SK-N-SH treated with all-trans-retinoic acid at 6 μM for 48 hours (cell line): ENCODE data around the gene FEN1.

Experiments used
- ATAC-seq: fragments of 200-7000 bp; cut with Tn5 transposase; 3 replicates; pipeline ENCODE4 v1.9.1; 2020; ENCODE audit warnings: mild to moderate bottlenecking, moderate library complexity
- ARNTL ChIP-seq: fragments of 450-650 bp; formaldehyde crosslinking; IDR thresholded peaks from 2 replicates; pipeline ENCODE4 v1.5.0; 2020; ENCODE audit warnings: low read depth, mild to moderate bottlenecking, moderate library complexity, borderline replicate concordance
- BACH2 ChIP-seq: fragments of 250-450 bp; sonication (Bioruptor Pico); IDR thresholded peaks from 2 replicates; pipeline ENCODE4 v1.9.0; 2021; ENCODE audit warnings: mild to moderate bottlenecking, borderline replicate concordance
- CREB5 ChIP-seq: fragments of 250-450 bp; sonication (Bioruptor Pico); IDR thresholded peaks from 2 replicates; pipeline ENCODE4 v1.5.1; 2020; ENCODE audit warnings: low read depth, mild to moderate bottlenecking, moderate library complexity
- CSDC2 ChIP-seq: fragments of 250-450 bp; sonication (Bioruptor Pico); IDR thresholded peaks from 2 replicates; pipeline ENCODE4 v1.5.0; 2020; ENCODE audit warnings: mild to moderate bottlenecking, moderate library complexity
- CSRNP3 ChIP-seq: fragments of 250-450 bp; sonication (Bioruptor Pico); IDR thresholded peaks from 2 replicates; pipeline ENCODE4 v1.5.1; 2021; ENCODE audit warnings: mild to moderate bottlenecking, moderate library complexity
- ESRRG ChIP-seq: fragments of 250-450 bp; sonication (Bioruptor Pico); IDR thresholded peaks from 2 replicates; pipeline ENCODE4 v1.6.1; 2021; ENCODE audit warnings: mild to moderate bottlenecking
- GLIS3 ChIP-seq: fragments of 250-450 bp; sonication (Bioruptor Pico); IDR thresholded peaks from 2 replicates; pipeline ENCODE4 v1.5.0; 2020; ENCODE audit warnings: mild to moderate bottlenecking, moderate library complexity
- ISL1 ChIP-seq: fragments of 250-450 bp; sonication (Bioruptor Pico); IDR thresholded peaks from 2 replicates; pipeline ENCODE4 v2.1.2; 2022; ENCODE audit warnings: mild to moderate bottlenecking, moderate library complexity
- OSR1 ChIP-seq: fragments of 250-450 bp; sonication (Bioruptor Pico); IDR thresholded peaks from 2 replicates; pipeline ENCODE4 v1.8.0; 2022; ENCODE audit warnings: moderate library complexity, mild to moderate bottlenecking, inconsistent platforms
- POU6F1 ChIP-seq: fragments of 250-450 bp; sonication (Bioruptor Pico); IDR thresholded peaks from 2 replicates; pipeline ENCODE4 v1.8.0; 2021; ENCODE audit warnings: low read depth, mild to moderate bottlenecking, moderate library complexity, borderline replicate concordance
- PPARA ChIP-seq: fragments of 250-450 bp; sonication (Bioruptor Pico); IDR thresholded peaks from 2 replicates; pipeline ENCODE4 v1.5.0; 2020; ENCODE audit warnings: mild to moderate bottlenecking, borderline replicate concordance
- SNAI2 ChIP-seq: fragments of 250-450 bp; sonication (Bioruptor Pico); IDR thresholded peaks from 2 replicates; pipeline ENCODE4 v1.5.0; 2020; ENCODE audit warnings: mild to moderate bottlenecking, moderate library complexity
- TCF4 ChIP-seq: fragments of 250-450 bp; sonication (Bioruptor Pico); IDR thresholded peaks from 2 replicates; pipeline ENCODE4 v1.8.0; 2021; ENCODE audit warnings: mild to moderate bottlenecking, moderate library complexity, borderline replicate concordance
- TOX ChIP-seq: fragments of 250-450 bp; sonication (Bioruptor Pico); IDR thresholded peaks from 2 replicates; pipeline ENCODE4 v1.8.0; 2021; ENCODE audit warnings: mild to moderate bottlenecking, moderate library complexity, borderline replicate concordance
- ZC3H10 ChIP-seq: fragments of 250-450 bp; sonication (Bioruptor Pico); IDR thresholded peaks from 2 replicates; pipeline ENCODE4 v1.5.1; 2021; ENCODE audit warnings: mild to moderate bottlenecking, moderate library complexity
- ZFP3 ChIP-seq: fragments of 250-450 bp; sonication (Bioruptor Pico); IDR thresholded peaks from 2 replicates; pipeline ENCODE4 v1.5.0; 2020; ENCODE audit warnings: mild to moderate bottlenecking, moderate library complexity
- ZFP30 ChIP-seq: fragments of 450-650 bp; formaldehyde crosslinking; IDR thresholded peaks from 2 replicates; pipeline ENCODE4 v1.5.0; 2022; ENCODE audit warnings: mild to moderate bottlenecking, moderate library complexity
- ZNF565 ChIP-seq: fragments of 450-650 bp; formaldehyde crosslinking; conservative IDR thresholded peaks from 2 replicates; pipeline ENCODE4 v1.5.0; 2020; ENCODE audit warnings: low read depth, mild to moderate bottlenecking, moderate library complexity
- ZNF70 ChIP-seq: fragments of 450-650 bp; formaldehyde crosslinking; IDR thresholded peaks from 2 replicates; pipeline ENCODE4 v1.5.0; 2020; ENCODE audit warnings: mild to moderate bottlenecking, moderate library complexity
- ZNF8 ChIP-seq: fragments of 450-650 bp; formaldehyde crosslinking; IDR thresholded peaks from 2 replicates; pipeline ENCODE4 v1.5.0; 2020; ENCODE audit warnings: mild to moderate bottlenecking, moderate library complexity
- TF ChIP-seq, protein P1 (sequence below): fragments of 250-450 bp; sonication (Bioruptor Pico); IDR thresholded peaks from 2 replicates; pipeline ENCODE4 v1.8.0; 2020; ENCODE audit warnings: mild to moderate bottlenecking, moderate library complexity, borderline replicate concordance
- TF ChIP-seq, protein P2 (sequence below): fragments of 250-450 bp; sonication (Bioruptor Pico); IDR thresholded peaks from 2 replicates; pipeline ENCODE4 v1.5.0; 2020; ENCODE audit warnings: mild to moderate bottlenecking, moderate library complexity

FEN1 gene

GRCh38 chr11:61782841-61783240, 9.9 kb upstream of the FEN1 start (continued):
- TF ChIP-seq ZNF565 (CRISPR knock-in tag) (no peak), ZFP3 (CRISPR knock-in tag) (no peak)
- TF ChIP-seq, all 23 proteins: peak for 0

DNA sequence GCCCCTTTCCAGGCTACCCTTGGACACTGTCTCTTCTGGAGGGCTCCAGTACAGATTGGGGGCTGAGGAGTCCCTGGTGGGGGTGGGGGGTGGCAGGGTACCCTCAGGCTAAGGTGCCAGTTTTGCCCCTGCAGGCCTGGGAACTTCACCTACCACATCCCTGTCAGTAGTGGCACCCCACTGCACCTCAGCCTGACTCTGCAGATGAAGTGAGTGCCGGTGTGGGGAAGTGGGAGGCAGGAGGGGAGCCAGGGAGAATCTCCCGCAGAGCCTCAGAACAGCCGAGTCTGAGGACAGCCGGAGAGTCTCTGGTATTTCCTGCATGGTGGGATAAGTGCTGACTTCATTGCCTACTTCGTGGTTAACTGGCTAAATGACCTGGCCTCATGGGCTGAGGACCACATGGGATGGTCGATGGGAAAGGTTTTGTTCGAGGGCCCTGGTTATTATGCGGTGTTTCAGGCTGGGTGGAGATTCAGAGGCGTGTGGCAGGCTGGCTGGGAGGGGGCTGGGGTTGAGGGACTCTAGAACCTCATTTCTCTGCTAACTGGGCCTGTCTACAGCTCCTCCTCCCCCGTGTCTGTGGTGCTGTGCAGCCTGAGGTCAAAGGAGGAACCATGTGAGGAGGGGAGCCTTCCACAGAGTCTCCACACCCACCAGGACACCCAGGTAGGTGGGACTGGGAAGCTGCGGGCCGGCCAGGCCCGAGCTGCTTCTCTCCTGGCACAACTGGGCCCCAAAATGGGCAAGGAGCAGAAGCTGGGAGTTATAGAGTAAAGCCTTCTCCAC, 8.8 kb upstream of the FEN1 start:
- TF ChIP-seq ZC3H10 (CRISPR knock-in tag) (no peak), ISL1 (CRISPR knock-in tag) (no peak), TOX (no peak), TCF4 (CRISPR knock-in tag) (no peak)
- TF ChIP-seq, all 23 proteins: peak for 0
- no peak for ATAC-seq

DNA sequence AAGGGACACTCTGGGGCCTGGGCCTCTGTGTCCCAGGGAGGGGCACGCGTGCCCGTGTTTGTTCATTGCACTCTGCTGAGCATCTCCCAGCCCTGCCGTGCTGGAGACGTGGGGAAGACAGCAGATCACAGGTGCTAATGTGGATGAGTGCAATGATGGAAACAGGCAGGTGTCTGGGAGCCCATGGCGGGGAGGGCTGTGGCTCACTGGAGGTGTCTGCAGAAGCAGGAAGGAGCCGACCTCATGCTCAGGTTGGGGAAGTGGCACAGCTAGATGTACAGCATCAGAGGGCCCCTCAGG, 8.3 kb upstream of the FEN1 start:
- TF ChIP-seq CREB5 (CRISPR knock-in tag) (no peak), ESRRG (no peak), ISL1 (CRISPR knock-in tag) (no peak), ZNF70 (CRISPR knock-in tag) (no peak), BACH2 (CRISPR knock-in tag) (no peak), ZNF565 (CRISPR knock-in tag) (no peak), PPARA (CRISPR knock-in tag) (no peak), TCF4 (CRISPR knock-in tag) (no peak)
- TF ChIP-seq, protein P1, sequence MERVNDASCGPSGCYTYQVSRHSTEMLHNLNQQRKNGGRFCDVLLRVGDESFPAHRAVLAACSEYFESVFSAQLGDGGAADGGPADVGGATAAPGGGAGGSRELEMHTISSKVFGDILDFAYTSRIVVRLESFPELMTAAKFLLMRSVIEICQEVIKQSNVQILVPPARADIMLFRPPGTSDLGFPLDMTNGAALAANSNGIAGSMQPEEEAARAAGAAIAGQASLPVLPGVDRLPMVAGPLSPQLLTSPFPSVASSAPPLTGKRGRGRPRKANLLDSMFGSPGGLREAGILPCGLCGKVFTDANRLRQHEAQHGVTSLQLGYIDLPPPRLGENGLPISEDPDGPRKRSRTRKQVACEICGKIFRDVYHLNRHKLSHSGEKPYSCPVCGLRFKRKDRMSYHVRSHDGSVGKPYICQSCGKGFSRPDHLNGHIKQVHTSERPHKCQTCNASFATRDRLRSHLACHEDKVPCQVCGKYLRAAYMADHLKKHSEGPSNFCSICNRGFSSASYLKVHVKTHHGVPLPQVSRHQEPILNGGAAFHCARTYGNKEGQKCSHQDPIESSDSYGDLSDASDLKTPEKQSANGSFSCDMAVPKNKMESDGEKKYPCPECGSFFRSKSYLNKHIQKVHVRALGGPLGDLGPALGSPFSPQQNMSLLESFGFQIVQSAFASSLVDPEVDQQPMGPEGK: no peak
- TF ChIP-seq, all 23 proteins: peak for 0

GRCh38 chr11:61785837-61786402, 6.8 kb upstream of the FEN1 start:
- ATAC-seq: no peak
- TF ChIP-seq CREB5 (CRISPR knock-in tag): no peak
- TF ChIP-seq, all 23 proteins: peak for 0

More for the DNA sequence above, 8.3 kb upstream of the FEN1 start:
- no peak for ATAC-seq

GRCh38 chr11:61787928-61788491, 4.7 kb upstream of the FEN1 start:
- TF ChIP-seq TOX (no peak), ZNF565 (CRISPR knock-in tag) (no peak), TCF4 (CRISPR knock-in tag) (no peak), POU6F1 (CRISPR knock-in tag) (no peak), CSDC2 (CRISPR knock-in tag) (no peak), CSRNP3 (CRISPR knock-in tag) (no peak), GLIS3 (CRISPR knock-in tag) (no peak), ISL1 (CRISPR knock-in tag) (no peak), ZNF8 (CRISPR knock-in tag) (no peak), SNAI2 (no peak), ZFP30 (no peak), PPARA (CRISPR knock-in tag) (no peak), ZFP3 (CRISPR knock-in tag) (no peak), OSR1 (CRISPR knock-in tag) (no peak), ARNTL (CRISPR knock-in tag) (no peak)
- TF ChIP-seq, protein P2, sequence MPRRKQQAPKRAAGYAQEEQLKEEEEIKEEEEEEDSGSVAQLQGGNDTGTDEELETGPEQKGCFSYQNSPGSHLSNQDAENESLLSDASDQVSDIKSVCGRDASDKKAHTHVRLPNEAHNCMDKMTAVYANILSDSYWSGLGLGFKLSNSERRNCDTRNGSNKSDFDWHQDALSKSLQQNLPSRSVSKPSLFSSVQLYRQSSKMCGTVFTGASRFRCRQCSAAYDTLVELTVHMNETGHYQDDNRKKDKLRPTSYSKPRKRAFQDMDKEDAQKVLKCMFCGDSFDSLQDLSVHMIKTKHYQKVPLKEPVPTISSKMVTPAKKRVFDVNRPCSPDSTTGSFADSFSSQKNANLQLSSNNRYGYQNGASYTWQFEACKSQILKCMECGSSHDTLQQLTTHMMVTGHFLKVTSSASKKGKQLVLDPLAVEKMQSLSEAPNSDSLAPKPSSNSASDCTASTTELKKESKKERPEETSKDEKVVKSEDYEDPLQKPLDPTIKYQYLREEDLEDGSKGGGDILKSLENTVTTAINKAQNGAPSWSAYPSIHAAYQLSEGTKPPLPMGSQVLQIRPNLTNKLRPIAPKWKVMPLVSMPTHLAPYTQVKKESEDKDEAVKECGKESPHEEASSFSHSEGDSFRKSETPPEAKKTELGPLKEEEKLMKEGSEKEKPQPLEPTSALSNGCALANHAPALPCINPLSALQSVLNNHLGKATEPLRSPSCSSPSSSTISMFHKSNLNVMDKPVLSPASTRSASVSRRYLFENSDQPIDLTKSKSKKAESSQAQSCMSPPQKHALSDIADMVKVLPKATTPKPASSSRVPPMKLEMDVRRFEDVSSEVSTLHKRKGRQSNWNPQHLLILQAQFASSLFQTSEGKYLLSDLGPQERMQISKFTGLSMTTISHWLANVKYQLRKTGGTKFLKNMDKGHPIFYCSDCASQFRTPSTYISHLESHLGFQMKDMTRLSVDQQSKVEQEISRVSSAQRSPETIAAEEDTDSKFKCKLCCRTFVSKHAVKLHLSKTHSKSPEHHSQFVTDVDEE (CRISPR knock-in tag): no peak
- ATAC-seq: peak; percentile 16; the same call in 2 of the 3 replicates
